Measurements from ENCODE around the gene CAMSAP2.

GRCh38 chr1:200737647-200738291 lies 924 bp upstream of the CAMSAP2 start:
- TF ChIP-seq CTCF (conservative IDR thresholded peaks at IDR 0.05; ENCODE audit: low read length) (no peak), EZH2phosphoT487 (IDR thresholded peaks at IDR 0.05; ENCODE audit: borderline replicate concordance) (no peak)

Measured in Loucy (cell line).